SH-SY5Y (cell line): ENCODE measurements around the gene GPR18.

ENCODE experiments used
- GATA2 ChIP-seq: IDR thresholded peaks from 2 replicates; pipeline ENCODE4 v1.6.1; 2011; ENCODE audit warnings: mild to moderate bottlenecking, low read depth, low read length
- GATA3 ChIP-seq: IDR thresholded peaks from 2 replicates; pipeline ENCODE4 v1.6.1; 2011; ENCODE audit warnings: low read depth, mild to moderate bottlenecking, low read length, moderate library complexity

- TF ChIP-seq GATA3: no peak
- TF ChIP-seq GATA2: no peak
These were observed 37.5 kb upstream of the GPR18 start for GRCh38 chr13:99295488-99296252.
